DND-41 (cell line): ENCODE measurements around the gene METTL6.

ENCODE experiments used
- EZH2 ChIP-seq: IDR thresholded peaks from 3 replicates; pipeline ENCODE4 v1.6.1; 2012; ENCODE audit warnings: borderline replicate concordance, low read depth, mild to moderate bottlenecking, moderate library complexity, low read length, inconsistent platforms; ENCODE audit not compliant: severe bottlenecking
- TF ChIP-seq, protein P1 (sequence below): IDR thresholded peaks from 2 replicates; pipeline ENCODE4 v1.5.1; 2012; ENCODE audit warnings: borderline replicate concordance, low read length, moderate library complexity, mild to moderate bottlenecking; ENCODE audit not compliant: poor library complexity, severe bottlenecking; ENCODE audit errors: extremely low read depth

DNA sequence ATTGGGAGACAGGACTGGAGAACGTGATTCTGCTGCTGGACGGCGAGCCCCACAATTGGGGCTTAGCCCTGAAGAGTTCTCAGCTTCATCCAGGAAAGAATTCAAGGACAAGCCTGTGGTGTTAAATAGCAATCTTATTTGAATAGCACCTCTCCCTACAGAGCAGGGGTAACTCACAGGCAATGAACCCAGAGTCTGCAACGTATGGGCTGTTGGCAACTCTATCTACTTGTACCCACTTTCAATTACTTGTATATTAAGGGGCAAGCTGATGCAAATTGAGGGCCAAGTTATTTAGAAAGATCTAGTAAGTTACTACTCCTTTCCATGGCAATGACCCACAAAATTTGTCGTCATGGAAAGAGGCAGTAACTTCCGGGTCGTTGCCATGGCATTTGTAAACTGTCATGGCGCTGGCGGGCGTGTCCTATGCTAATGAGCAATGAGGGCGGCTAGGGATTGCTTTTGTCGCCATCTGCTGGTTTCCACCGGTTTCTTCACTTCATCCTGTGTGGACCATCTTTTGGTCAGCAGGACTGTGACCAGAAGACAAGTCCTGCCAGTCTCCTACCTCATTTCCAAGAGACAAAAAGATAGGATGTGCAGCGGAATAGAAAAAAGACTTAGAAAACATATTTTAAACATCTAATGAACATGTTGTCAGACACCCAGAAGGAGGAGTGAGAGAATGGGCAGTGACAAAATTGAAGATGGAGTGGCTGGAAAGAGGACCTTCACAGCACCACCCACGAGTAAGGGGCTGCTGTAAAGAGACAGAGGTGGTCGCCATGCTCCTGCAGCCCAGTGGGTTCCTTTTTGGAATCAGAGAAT, 49.2 kb downstream of the METTL6 start:
- TF ChIP-seq, protein P1, sequence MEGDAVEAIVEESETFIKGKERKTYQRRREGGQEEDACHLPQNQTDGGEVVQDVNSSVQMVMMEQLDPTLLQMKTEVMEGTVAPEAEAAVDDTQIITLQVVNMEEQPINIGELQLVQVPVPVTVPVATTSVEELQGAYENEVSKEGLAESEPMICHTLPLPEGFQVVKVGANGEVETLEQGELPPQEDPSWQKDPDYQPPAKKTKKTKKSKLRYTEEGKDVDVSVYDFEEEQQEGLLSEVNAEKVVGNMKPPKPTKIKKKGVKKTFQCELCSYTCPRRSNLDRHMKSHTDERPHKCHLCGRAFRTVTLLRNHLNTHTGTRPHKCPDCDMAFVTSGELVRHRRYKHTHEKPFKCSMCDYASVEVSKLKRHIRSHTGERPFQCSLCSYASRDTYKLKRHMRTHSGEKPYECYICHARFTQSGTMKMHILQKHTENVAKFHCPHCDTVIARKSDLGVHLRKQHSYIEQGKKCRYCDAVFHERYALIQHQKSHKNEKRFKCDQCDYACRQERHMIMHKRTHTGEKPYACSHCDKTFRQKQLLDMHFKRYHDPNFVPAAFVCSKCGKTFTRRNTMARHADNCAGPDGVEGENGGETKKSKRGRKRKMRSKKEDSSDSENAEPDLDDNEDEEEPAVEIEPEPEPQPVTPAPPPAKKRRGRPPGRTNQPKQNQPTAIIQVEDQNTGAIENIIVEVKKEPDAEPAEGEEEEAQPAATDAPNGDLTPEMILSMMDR, result peak; percentile 91
- TF ChIP-seq EZH2, result no peak
